IPS-18c (cell line): ENCODE measurements around the gene ODC1.

Experiments
- H3K4me3 ChIP-seq: 2 replicates; pipeline ENCODE4 v1.7.0; 2013; ENCODE audit warnings: low read depth, mild to moderate bottlenecking, low read length, moderate library complexity; ENCODE audit not compliant: insufficient read depth
- H3K9me3 ChIP-seq: one replicate; pipeline ENCODE4 v1.6.1; 2013; ENCODE audit warnings: mild to moderate bottlenecking, low read length, moderate library complexity; ENCODE audit not compliant: control insufficient read depth, insufficient read depth

The ODC1 gene

GRCh38 chr2:10413991-10414451, 34.1 kb downstream of the ODC1 start:
- H3K4me3 ChIP-seq, result no peak overlapping the region
- no peaks in the 10 kb centered on the region for H3K9me3 ChIP-seq

- no peaks in the 10 kb centered on the region for H3K9me3 ChIP-seq
Measured at GRCh38 chr2:10413503-10413902, 34.6 kb downstream of the ODC1 start.

GRCh38 chr2:10412380-10412779, 35.7 kb downstream of the ODC1 start:
- Histone ChIP-seq H3K4me3 (no peak overlapping the region), H3K9me3 (no peaks in the 10 kb centered on the region)

More at GRCh38 chr2:10413503-10413902, 34.6 kb downstream of the ODC1 start:
- H3K4me3 ChIP-seq, result no peak overlapping the region

DNA sequence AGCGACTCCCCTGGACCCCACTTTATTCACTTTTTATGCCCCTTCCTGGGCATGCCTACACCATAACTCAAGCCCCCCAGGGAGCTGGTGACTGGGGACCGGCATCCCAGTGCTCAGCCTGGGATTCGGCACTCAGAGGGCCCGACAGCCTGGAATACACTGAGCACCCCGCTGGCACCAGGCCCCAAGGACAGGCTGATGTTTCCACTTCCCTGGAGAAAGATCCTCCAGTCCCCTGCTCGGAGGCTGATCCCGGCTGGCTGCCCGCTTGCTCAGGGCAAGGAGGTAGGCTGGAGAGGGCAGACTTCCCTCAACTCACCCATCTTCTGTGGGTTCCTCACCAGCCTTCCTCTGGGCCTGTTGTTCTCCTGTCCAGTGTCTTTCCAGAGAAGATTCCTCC, 36.6 kb downstream of the ODC1 start:
- no peaks in the 10 kb centered on the region for H3K9me3 ChIP-seq
- H3K4me3 ChIP-seq, result no peak overlapping the region

GRCh38 chr2:10410823-10411437, 37.2 kb downstream of the ODC1 start:
- H3K9me3 ChIP-seq, result no peaks in the 10 kb centered on the region
- H3K4me3 ChIP-seq, result no peak overlapping the region

GRCh38 chr2:10410001-10410822, 37.9 kb downstream of the ODC1 start:
- Histone ChIP-seq H3K9me3 (no peaks in the 10 kb centered on the region), H3K4me3 (no peak overlapping the region)

GRCh38 chr2:10408649-10409579, 39.2 kb downstream of the ODC1 start:
- H3K4me3 ChIP-seq, result no peak overlapping the region
- H3K9me3 ChIP-seq, result no peaks in the 10 kb centered on the region

DNA sequence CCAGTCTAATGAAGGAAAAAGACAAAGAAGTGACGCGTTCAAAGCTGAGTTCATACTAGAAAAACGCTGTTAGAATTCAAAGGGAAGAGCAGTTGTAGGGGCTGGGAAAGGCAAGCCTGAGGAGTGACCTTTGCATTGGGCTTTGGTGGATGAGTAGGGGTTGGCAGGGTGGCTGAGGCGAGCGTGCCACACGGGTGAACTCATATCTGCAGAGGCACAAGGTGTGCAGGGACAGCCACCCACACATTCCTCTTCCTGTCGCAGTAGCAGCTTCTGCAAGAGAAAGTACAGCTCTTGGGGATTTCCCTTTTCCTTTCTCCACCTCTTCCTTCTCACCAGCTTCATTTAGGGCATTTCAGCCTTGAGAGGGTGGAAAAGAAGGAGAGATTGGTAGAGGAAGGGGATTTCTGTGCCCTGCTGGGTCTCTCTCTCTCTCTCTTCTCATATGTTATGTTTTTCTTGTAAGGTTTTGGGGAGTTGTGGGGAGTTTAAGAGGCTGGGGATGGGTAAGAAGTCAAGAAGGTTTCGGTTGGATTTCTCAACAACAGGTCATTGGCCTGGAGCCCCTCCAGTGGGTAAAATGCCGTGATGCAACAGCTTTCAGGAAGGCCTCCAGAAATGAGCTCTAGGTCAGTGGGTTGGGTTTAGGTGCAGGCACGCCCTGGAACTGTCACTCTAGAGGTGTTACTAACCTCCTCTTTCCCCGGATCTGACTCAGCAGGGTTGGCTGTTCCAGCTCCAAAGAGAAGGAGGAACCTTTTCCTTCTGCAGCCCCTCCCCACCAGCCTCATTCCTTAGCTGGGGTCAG, 40.1 kb downstream of the ODC1 start:
- Histone ChIP-seq H3K4me3 (no peak overlapping the region), H3K9me3 (no peaks in the 10 kb centered on the region)

- H3K4me3 ChIP-seq, result no peak overlapping the region
- H3K9me3 ChIP-seq, result no peaks in the 10 kb centered on the region
Measured at GRCh38 chr2:10407432-10407831, 40.7 kb downstream of the ODC1 start.

- H3K9me3 ChIP-seq, result no peaks in the 10 kb centered on the region
- no peak overlapping the region for H3K4me3 ChIP-seq
Measured at GRCh38 chr2:10406491-10407188, 41.5 kb downstream of the ODC1 start.

GRCh38 chr2:10406016-10406415, 42.1 kb downstream of the ODC1 start:
- H3K9me3 ChIP-seq, result no peaks in the 10 kb centered on the region
- H3K4me3 ChIP-seq, result no peak overlapping the region

GRCh38 chr2:10405448-10405847, 42.7 kb downstream of the ODC1 start:
- Histone ChIP-seq H3K4me3 (no peak overlapping the region), H3K9me3 (no peaks in the 10 kb centered on the region)

DNA sequence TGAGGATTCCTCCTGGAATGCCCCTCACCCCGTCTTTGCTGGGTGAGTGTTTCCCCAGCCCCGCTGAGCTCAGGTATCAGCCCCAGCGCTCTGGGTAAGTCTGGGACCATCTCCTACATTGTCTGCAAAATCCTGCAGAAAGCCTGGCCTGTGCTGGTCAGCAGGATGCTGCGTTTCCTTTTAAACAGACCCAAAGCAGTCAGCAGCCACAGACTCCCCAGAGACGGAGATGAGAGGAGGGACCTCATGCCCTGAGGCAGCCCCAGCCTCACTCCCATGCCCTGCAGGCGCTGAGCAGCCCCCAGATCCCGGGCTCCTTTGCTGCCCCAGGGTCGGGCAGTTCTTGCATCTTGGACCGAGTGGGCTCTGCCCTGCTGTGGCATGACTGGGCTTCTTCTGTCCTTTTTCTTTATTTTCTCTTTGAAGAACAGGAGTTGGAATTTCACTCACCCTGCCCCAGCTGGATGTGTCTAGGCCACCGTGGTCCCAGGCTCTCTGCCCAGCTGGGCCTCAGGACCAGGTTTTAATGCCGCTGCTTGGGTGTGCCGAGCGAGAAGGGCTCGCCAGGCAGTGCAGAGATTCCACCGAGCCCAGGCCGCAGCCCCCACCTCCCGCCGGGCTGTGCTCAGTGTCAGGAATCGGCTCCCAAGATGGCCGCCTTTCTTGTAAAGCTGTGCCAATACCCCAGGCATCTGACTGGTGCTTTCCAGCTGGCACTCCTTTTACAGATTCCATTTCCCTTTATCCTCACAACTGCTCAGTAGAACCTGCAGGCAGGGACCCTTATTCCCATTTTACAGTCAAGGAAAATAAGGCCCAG, 43.6 kb downstream of the ODC1 start:
- no peak overlapping the region for H3K4me3 ChIP-seq

DNA sequence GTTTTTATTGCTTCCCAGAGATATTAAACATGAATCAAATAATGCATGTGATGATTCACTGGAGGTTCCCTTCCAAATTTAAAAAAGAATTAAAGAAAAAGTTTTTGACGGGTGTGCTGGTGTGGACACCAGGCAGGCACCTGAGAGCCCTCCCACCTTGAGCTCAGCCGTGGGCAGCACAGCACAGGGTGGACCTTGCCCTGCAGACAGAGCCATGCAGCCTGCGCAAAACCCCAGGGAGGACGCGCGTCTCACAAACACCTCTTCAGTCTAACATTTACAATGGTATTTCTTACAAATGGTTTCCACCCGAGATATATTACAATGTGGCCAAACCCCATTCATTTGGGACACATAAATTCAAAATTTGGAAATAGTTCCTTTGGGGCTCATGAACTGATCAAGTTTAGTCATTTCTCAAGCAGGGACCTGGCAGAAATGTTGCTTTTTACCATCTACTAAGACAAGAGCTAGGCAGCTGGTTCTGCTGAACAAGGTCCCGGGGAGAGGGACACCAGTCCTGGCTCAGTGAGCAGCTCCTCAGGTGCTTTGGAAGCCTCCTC, 45.4 kb downstream of the ODC1 start:
- Histone ChIP-seq H3K9me3 (peaks cover 2% of the 10 kb centered on the region), H3K4me3 (no peak overlapping the region)

More for the DNA sequence above, 43.6 kb downstream of the ODC1 start:
- peaks cover 2% of the 10 kb centered on the region for H3K9me3 ChIP-seq

GRCh38 chr2:10402062-10402585, 46.0 kb downstream of the ODC1 start:
- peaks cover 2% of the 10 kb centered on the region for H3K9me3 ChIP-seq
- no peak overlapping the region for H3K4me3 ChIP-seq
